Measurements from ENCODE around the gene SOBP.
"Not testable (repeated sequence)": the region's sequence is repeated elsewhere in the genome, so short reads cannot be mapped to it uniquely, and the experiment has no call there.

The SOBP gene

GRCh38 chr6:107550241-107550840 is 60.4 kb downstream of the SOBP start:
- Histone ChIP-seq H4K20me1 (ENCODE audit: insufficient read depth) (no peaks in the 10 kb centered on the region), H3K79me2 (ENCODE audit: insufficient read depth, low read depth) (no peaks in the 10 kb centered on the region), H3K4me3 (IDR thresholded peaks at IDR 0.05; ENCODE audit: insufficient read depth, low read depth, low read length) (no peak overlapping the region), H3K4me1 (ENCODE audit: low read depth, poor library complexity, severe bottlenecking) (no peaks in the 10 kb centered on the region), H3K27me3 (ENCODE audit: insufficient read depth, low read depth) (no peaks in the 10 kb centered on the region), H3K27ac (no peak overlapping the region), H3K4me2 (no peak overlapping the region), H2AFZ (ENCODE audit: low read depth) (no peak overlapping the region), H3K36me3 (ENCODE audit: insufficient read depth) (no peaks in the 10 kb centered on the region), H3K9ac (no peak overlapping the region)
- TF ChIP-seq CTCF (conservative IDR thresholded peaks at IDR 0.05; ENCODE audit: low read depth, low read length), result no peak

DNA sequence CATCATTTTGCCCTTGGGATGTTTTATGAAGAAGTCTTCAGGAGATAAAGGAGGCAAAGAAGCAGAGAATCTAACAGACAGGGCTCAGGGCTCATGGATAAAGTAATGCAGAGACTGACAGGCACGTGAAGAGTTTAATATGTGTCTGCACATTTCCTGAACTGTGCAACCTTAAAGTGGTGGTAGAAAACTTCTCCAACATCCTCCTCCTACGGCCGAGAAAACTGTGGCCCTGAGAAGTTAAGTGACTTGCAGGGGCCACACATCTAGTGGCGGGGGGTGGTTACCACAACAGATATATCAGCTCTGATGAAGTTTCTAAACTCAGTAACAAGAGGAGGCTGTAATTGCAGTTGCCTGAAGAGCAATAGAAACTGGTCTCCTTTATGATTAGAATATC is 61.0 kb downstream of the SOBP start:
- H3K4me2 ChIP-seq, result no peak overlapping the region
- no peak overlapping the region for H3K27ac ChIP-seq

DNA sequence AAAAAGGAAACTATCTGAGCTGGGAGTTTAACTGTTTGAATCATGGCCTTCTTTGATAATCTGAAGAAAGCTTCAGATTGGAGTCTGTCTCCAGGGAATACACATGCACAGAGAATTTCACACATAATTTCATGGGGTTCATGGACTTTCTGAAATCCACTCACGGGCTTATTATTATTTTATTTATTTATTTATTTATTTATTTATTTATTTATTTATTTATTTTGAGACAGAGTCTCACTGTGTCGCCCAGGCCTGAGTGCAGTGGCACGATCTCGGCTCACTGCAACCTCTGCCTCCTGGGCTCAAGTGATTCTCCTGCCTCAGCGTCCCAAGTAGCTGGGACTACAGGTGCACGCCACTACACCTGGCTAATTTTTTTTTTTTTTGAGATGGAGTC is 63.2 kb downstream of the SOBP start:
- H3K4me3 ChIP-seq (IDR thresholded peaks at IDR 0.05; ENCODE audit: insufficient read depth, low read depth, low read length); H4K20me1 ChIP-seq (ENCODE audit: insufficient read depth); H3K36me3 ChIP-seq (ENCODE audit: insufficient read depth); H3K4me2 ChIP-seq; H3K27me3 ChIP-seq (ENCODE audit: insufficient read depth, low read depth); H2AFZ ChIP-seq (ENCODE audit: low read depth); H3K27ac ChIP-seq; H3K4me1 ChIP-seq (ENCODE audit: low read depth, poor library complexity, severe bottlenecking); H3K79me2 ChIP-seq (ENCODE audit: insufficient read depth, low read depth); H3K9ac ChIP-seq: not testable (repeated sequence)

More for the DNA sequence above, 61.0 kb downstream of the SOBP start:
- H3K79me2 ChIP-seq (ENCODE audit: insufficient read depth, low read depth), result no peaks in the 10 kb centered on the region
- H3K4me3 ChIP-seq (IDR thresholded peaks at IDR 0.05; ENCODE audit: insufficient read depth, low read depth, low read length), result no peak overlapping the region
- H4K20me1 ChIP-seq (ENCODE audit: insufficient read depth), result no peaks in the 10 kb centered on the region
- no peaks in the 10 kb centered on the region for H3K4me1 ChIP-seq (ENCODE audit: low read depth, poor library complexity, severe bottlenecking)
- H2AFZ ChIP-seq (ENCODE audit: low read depth), result no peak overlapping the region
- H3K27me3 ChIP-seq (ENCODE audit: insufficient read depth, low read depth), result no peaks in the 10 kb centered on the region
- H3K36me3 ChIP-seq (ENCODE audit: insufficient read depth), result no peaks in the 10 kb centered on the region
- TF ChIP-seq CTCF (conservative IDR thresholded peaks at IDR 0.05; ENCODE audit: low read depth, low read length), result no peak
- no peak overlapping the region for H3K9ac ChIP-seq

- H3K36me3 ChIP-seq (ENCODE audit: insufficient read depth), result no peaks in the 10 kb centered on the region
- TF ChIP-seq CTCF (conservative IDR thresholded peaks at IDR 0.05; ENCODE audit: low read depth, low read length), result no peak
- H3K4me2 ChIP-seq, result no peak overlapping the region
- H3K4me3 ChIP-seq (IDR thresholded peaks at IDR 0.05; ENCODE audit: insufficient read depth, low read depth, low read length), result no peak overlapping the region
- H4K20me1 ChIP-seq (ENCODE audit: insufficient read depth), result no peaks in the 10 kb centered on the region
- H2AFZ ChIP-seq (ENCODE audit: low read depth), result no peak overlapping the region
- no peaks in the 10 kb centered on the region for H3K27me3 ChIP-seq (ENCODE audit: insufficient read depth, low read depth)
- no peaks in the 10 kb centered on the region for H3K4me1 ChIP-seq (ENCODE audit: low read depth, poor library complexity, severe bottlenecking)
- no peaks in the 10 kb centered on the region for H3K79me2 ChIP-seq (ENCODE audit: insufficient read depth, low read depth)
- no peak overlapping the region for H3K9ac ChIP-seq
- H3K27ac ChIP-seq, result no peak overlapping the region
These were observed 64.4 kb downstream of the SOBP start for GRCh38 chr6:107554326-107554725.

GRCh38 chr6:107554918-107555317 is 65.0 kb downstream of the SOBP start:
- H3K27ac ChIP-seq, result no peak overlapping the region
- TF ChIP-seq CTCF (conservative IDR thresholded peaks at IDR 0.05; ENCODE audit: low read depth, low read length), result no peak
- no peaks in the 10 kb centered on the region for H3K79me2 ChIP-seq (ENCODE audit: insufficient read depth, low read depth)
- no peak overlapping the region for H3K9ac ChIP-seq
- H3K4me2 ChIP-seq, result no peak overlapping the region
- H2AFZ ChIP-seq (ENCODE audit: low read depth), result no peak overlapping the region
- no peaks in the 10 kb centered on the region for H3K36me3 ChIP-seq (ENCODE audit: insufficient read depth)
- H3K27me3 ChIP-seq (ENCODE audit: insufficient read depth, low read depth), result no peaks in the 10 kb centered on the region
- no peak overlapping the region for H3K4me3 ChIP-seq (IDR thresholded peaks at IDR 0.05; ENCODE audit: insufficient read depth, low read depth, low read length)
- no peaks in the 10 kb centered on the region for H3K4me1 ChIP-seq (ENCODE audit: low read depth, poor library complexity, severe bottlenecking)
- no peaks in the 10 kb centered on the region for H4K20me1 ChIP-seq (ENCODE audit: insufficient read depth)

All from KMS-11 (cell line).